ENCODE data around the gene ZNFX1.

DNA sequence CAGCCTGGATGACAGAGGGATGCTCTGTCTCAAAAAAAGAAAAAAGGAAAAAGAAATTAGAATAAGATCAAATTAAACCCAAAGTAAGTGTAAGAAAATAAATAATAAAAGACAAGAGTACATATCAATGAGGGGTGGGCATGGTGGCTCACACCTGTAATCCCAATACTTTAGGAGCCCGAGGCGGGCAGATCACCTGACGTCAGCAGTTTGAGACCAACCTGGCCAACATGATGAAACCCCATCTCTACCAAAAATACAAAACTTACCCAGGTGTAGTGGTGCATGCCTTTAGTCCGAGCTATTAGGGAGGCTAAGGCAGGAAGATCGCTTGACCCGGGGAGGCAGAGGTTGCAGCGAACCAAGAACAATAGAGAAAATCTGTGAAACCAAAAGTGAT, 74.8 kb downstream of the ZNFX1 start:
- TF ChIP-seq, protein P1, sequence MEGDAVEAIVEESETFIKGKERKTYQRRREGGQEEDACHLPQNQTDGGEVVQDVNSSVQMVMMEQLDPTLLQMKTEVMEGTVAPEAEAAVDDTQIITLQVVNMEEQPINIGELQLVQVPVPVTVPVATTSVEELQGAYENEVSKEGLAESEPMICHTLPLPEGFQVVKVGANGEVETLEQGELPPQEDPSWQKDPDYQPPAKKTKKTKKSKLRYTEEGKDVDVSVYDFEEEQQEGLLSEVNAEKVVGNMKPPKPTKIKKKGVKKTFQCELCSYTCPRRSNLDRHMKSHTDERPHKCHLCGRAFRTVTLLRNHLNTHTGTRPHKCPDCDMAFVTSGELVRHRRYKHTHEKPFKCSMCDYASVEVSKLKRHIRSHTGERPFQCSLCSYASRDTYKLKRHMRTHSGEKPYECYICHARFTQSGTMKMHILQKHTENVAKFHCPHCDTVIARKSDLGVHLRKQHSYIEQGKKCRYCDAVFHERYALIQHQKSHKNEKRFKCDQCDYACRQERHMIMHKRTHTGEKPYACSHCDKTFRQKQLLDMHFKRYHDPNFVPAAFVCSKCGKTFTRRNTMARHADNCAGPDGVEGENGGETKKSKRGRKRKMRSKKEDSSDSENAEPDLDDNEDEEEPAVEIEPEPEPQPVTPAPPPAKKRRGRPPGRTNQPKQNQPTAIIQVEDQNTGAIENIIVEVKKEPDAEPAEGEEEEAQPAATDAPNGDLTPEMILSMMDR (conservative IDR thresholded peaks at IDR 0.05 in 1 of 2, IDR thresholded peaks at IDR 0.05 in 1 of 2; ENCODE audit: low read depth in 1 of 2, low read length in 2 of 2): no peak
- no peak for TF ChIP-seq EZH2 (IDR thresholded peaks at IDR 0.05; ENCODE audit: low read length, missing control alignments)
